Activated CD4-positive, alpha-beta T cell treated with anti-CD3 and anti-CD28 coated beads for 36 hours (primary cell): ENCODE data around the gene TRIM51G. TPM values are rescaled to one million over a fixed set of nuclear protein-coding genes. Genes with fewer than 3 reads are reported as not detected.
"Not testable (repeated sequence)": the region's sequence is repeated elsewhere in the genome, so short reads cannot be mapped to it uniquely, and the experiment has no call there.

Experiments
- ATAC-seq: fragments of 200-7000 bp; cut with Tn5 transposase; one replicate; pipeline ENCODE4 v1.10.0; 2021; ENCODE audit warnings: mild to moderate bottlenecking, moderate library complexity
- CTCF ChIA-PET: fragments of 350-600 bp; sonication (Branson Sonifier 250); formaldehyde crosslinking; loops from one replicate; lab custom pipeline; 2021; ENCODE audit warnings: antibody characterized with exemption; lab: Charles Lee
- POLR2A ChIA-PET: fragments of 350-600 bp; sonication (Branson Sonifier 250); formaldehyde crosslinking; loops from one replicate; lab custom pipeline; 2021; ENCODE audit warnings: antibody characterized with exemption, inconsistent platforms; lab: Charles Lee
- DNase-seq: peaks from one replicate; pipeline ENCODE4 v3.0.0-alpha.2; 2020
- H3K27ac Mint-ChIP-seq: one replicate; pipeline ENCODE4 v1.8.0; 2021; ENCODE audit warnings: mixed read lengths
- H3K27me3 Mint-ChIP-seq: one replicate; pipeline ENCODE4 v1.8.0; 2021; ENCODE audit warnings: mixed read lengths
- H3K36me3 Mint-ChIP-seq: one replicate; pipeline ENCODE4 v1.8.0; 2021; ENCODE audit warnings: low read depth, mixed read lengths
- H3K4me1 Mint-ChIP-seq: one replicate; pipeline ENCODE4 v1.8.0; 2021; ENCODE audit warnings: mixed read lengths
- H3K4me3 Mint-ChIP-seq: one replicate; pipeline ENCODE4 v1.8.0; 2021; ENCODE audit warnings: mild to moderate bottlenecking, moderate library complexity, mixed read lengths
- H3K9me3 Mint-ChIP-seq: one replicate; pipeline ENCODE4 v1.8.0; 2021; ENCODE audit warnings: low read depth, mixed read lengths
- intact Hi-C, 2 experiments: fragments of 100-400 bp; cut with DNase I in 1 of 2; cut with micrococcal nuclease in 1 of 2; formaldehyde crosslinking; loops; one replicate each; pipeline versions ENCODE4 v1.14.2 to v1.15.1; 2022 to 2024; cut with DNase I, micrococcal nuclease
- total RNA-seq, 2 experiments: library from RNA; stranded (reverse); gene quantifications; one replicate each; pipeline ENCODE4 v1.2.3, GENCODE V29; 2021

Gene TRIM51G, protein sequence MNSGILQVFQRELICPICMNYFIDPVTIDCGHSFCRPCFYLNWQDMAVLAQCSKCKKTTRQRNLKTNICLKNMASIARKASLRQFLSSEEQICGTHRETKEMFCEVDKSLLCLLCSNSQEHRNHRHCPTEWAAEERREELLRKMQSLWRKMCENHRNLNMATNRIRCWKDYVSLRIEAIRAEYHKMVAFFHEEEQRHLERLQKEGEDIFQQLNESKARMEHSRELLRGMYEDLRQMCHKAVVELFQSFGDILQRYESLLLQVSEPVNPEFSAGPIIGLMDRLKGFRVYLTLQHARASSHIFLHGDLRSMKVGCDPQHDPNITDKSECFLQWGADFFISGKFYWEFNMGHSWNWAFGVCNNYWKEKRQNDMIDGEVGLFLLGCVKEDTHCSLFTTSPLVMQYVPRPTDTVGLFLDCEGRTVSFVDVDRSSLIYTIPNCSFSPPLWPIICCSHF
- not detected for total RNA-seq

DNA sequence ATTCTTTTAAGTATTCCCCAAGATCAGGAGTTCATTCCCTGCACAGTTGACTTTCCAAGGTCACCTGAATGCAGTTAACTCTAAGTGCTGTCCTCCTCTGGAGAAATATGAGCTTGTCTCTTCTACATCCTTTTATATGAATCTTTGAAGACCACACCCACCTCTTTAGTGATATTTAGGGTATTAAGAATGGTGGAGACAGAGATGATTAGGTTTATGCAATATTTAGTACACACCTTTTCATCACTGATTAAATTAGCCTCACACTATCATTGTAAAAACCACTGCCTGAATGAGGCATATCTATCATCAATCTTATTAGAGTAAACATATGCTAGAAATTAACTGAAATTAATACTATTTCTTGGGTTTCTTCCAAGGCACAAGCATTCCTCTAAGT, at the start of gene TRIM51G:
Gene TRIM51G (minus strand): TSS at position 101 of the 400 bp plus-strand sequence. CDS start 2,190 bp downstream, outside the sequence.
- H3K4me3 Mint-ChIP-seq, H3K27me3 Mint-ChIP-seq, H3K4me1 Mint-ChIP-seq, ATAC-seq, POLR2A ChIA-PET, DNase-seq, H3K36me3 Mint-ChIP-seq, intact Hi-C loops, H3K27ac Mint-ChIP-seq, H3K9me3 Mint-ChIP-seq, CTCF ChIA-PET: not testable (repeated sequence)

DNA sequence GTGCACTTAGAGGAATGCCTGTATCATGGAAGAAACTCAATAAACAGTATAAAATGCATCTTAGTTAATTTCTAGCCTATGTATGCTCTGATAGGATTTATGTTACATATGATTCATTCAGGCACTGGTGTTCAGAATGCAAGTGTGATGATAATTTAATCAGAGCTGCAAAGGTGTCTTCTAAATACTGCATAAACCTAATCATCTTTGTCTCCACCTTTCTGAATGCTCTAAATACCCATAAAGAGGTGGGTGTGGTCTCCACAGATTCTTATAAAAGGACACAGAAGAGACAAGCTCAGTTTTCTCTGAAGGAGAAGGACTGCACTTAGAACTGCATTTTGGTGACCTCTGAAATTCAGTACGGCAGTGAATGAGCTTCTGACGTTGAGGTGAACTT, 44.8 kb upstream of the TRIM51G start, which contains the start of gene TRIM49B:
Gene TRIM49B (plus strand): TSS at position 301 of the 400 bp plus-strand sequence. CDS start 2,777 bp downstream, outside the sequence.
- CTCF ChIA-PET: not testable (repeated sequence)

DNA sequence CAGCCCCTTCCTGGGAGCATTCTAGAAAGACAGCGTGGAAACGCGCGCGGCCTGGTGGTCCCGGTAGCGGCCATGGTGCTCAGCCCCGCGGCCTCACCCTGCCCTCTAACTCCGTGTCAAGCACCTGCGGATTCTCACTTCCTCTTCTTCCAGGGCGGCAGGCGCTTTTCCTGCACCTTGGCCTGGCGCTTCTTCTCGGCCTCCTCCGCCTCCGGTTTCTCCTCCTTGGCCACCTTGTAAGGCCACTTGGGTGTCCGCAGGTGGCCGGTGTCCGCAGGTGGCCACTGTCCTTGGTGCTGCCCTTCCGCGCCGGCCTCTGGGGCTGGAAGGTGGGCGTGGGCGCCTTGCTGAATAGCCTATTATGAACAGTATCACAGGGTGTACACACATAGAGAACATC, 15.1 kb downstream of the TRIM51G start:
- H3K4me3 Mint-ChIP-seq, intact Hi-C loops, H3K27ac Mint-ChIP-seq, ATAC-seq, H3K36me3 Mint-ChIP-seq, CTCF ChIA-PET, H3K27me3 Mint-ChIP-seq, DNase-seq, H3K4me1 Mint-ChIP-seq, POLR2A ChIA-PET, H3K9me3 Mint-ChIP-seq: not testable (repeated sequence)

More for the DNA sequence above, 44.8 kb upstream of the TRIM51G start, which contains the start of gene TRIM49B:
- H3K4me3 Mint-ChIP-seq, intact Hi-C loops, H3K36me3 Mint-ChIP-seq, H3K27ac Mint-ChIP-seq, H3K27me3 Mint-ChIP-seq, ATAC-seq, H3K4me1 Mint-ChIP-seq, POLR2A ChIA-PET, H3K9me3 Mint-ChIP-seq, DNase-seq: not testable (repeated sequence)

DNA sequence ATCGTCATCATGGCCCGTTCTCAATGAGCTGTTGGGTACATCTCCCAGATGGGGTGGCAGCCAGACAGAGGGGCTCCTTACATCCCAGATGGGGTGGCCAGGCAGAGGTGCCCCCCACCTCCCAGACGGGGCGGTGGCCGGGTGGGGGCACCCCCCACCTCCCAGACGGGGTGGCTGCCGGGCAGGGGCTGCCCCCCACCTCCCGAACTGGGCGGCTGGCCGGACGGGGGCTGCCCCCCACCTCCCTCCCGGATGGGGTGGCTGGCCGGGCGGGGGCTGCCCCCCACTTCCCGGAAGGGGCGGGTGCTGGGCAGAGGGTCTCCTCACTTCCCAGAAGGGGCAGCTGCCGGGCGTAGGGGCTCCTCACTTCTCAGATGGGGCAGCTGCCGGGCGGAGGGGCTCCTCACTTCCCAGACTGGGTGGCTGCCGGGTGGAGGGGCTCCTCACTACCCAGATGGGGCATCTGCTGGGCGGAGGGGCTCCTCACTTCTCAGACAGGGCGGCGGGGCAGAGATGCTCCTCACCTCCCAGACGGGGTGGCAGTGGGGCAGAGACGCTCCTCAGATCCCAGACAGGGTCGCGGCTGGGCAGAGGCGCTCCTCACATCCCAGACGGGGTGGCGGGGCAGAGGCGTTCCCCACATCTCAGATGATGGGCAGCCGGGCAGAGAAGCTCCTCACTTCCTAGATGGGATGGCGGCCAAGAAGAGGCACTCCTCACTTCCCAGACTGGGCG, 28.2 kb downstream of the TRIM51G start:
- H3K36me3 Mint-ChIP-seq, CTCF ChIA-PET, H3K27me3 Mint-ChIP-seq, H3K4me1 Mint-ChIP-seq, H3K9me3 Mint-ChIP-seq, H3K4me3 Mint-ChIP-seq, DNase-seq, POLR2A ChIA-PET, ATAC-seq, H3K27ac Mint-ChIP-seq, intact Hi-C loops: not testable (repeated sequence)

DNA sequence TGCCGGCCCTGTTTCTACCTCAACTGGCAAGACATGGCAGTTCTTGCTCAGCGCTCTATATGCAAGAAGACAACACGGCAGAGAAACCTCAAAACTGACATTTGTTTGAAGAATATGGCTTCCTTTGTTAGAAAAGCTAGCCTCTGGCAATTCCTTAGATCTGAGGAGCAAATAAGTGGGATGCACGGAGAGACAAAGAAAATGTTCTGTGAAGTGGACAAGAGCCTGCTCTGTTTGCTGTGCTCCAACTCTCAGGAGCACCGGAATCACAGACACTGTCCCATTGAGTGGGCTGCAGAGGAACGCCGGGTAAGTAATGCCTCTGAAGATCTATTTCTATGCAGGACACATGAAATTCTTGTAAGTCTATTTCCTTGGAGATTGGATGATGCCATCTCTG, 37.9 kb downstream of the TRIM51G start:
- H3K27me3 Mint-ChIP-seq, H3K4me1 Mint-ChIP-seq, H3K9me3 Mint-ChIP-seq, ATAC-seq, intact Hi-C loops, POLR2A ChIA-PET, H3K4me3 Mint-ChIP-seq, DNase-seq, H3K36me3 Mint-ChIP-seq, CTCF ChIA-PET, H3K27ac Mint-ChIP-seq: not testable (repeated sequence)

Other genes starting within 250 kb of the TRIM51G start
- gene TRIM49B, start 44.9 kb upstream of the TRIM51G start, total RNA-seq: not detected
- not detected for gene TRIM64C, start 75.2 kb upstream of the TRIM51G start, total RNA-seq
- gene FOLH1, start 224.7 kb upstream of the TRIM51G start, total RNA-seq: not detected